Erythroblast (primary cell): ENCODE data around the gene VSIG10L2.
"Not testable (repeated sequence)": the region's sequence is repeated elsewhere in the genome, so short reads cannot be mapped to it uniquely, and the experiment has no call there.

ENCODE experiments used
- DNase-seq, 2 experiments: peaks; one replicate each; lab custom pipeline; 2025; lab: John Stamatoyannopoulos, UW
- GATA1 ChIP-seq: IDR thresholded peaks from 2 replicates; pipeline ENCODE4 v1.6.1; 2011; ENCODE audit warnings: low read depth, mild to moderate bottlenecking, control low read depth, low read length, moderate library complexity
- POLR2A ChIP-seq: IDR thresholded peaks from 2 replicates; pipeline ENCODE4 v1.6.1; 2011; ENCODE audit warnings: mild to moderate bottlenecking, low read length

The VSIG10L2 gene

DNA sequence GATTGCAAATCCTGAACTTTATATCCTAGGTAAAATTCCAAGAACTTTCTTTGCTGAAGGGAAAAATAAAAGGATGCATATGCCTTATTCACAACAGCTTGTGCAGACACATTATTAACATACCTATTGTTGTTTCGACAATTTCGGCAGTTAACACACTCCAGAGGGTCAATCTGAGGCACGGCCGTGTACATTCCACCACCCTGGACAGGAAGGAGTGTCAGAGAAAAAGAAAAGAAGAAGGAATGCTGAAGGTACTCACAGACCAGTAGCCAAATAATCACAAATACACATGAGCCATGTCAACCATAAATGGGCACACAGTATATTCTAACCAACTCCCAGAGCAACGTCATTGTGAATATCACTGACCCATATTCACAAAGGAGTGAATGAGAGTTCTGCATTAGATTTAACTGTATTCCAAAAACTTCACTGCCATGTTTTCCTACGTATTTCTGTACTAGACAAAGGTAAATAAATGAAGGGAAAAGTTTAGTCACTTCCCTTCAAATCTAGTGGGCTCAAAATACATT lies 32.4 kb downstream of the VSIG10L2 start:
- DNase-seq = no peak
- no peak for TF ChIP-seq GATA1
- TF ChIP-seq POLR2A = no peak

DNA sequence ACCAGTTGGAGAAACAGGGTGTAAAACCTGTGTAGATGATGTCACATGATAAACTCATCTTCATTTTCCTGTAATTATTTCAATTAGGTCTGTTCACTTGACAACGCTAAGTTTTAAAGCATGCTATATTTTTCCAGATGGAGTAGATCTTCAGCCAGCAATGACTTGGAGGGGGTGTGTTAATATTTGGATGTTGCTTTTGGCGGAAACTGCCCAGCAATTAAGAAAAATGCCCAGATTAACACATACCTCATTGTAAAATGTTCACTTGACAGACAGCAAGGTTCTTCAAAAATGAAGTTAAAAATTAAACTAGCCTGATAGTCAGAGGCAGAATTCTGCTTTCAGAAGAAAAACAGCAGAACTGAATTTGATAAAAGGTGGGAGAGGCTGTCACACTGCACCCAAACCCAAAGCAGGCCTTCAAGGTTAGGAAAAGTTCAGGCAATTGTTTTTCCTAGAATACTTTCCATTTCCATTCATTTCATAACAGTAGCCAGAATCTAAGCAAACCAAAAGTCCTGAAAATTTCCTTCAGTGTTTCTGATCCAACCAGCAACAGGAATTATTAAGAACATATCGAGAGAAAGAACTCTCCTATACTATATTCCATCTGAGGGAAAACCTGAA lies 33.0 kb downstream of the VSIG10L2 start:
- no peak for DNase-seq
- no peak for TF ChIP-seq GATA1
- no peak for TF ChIP-seq POLR2A

DNA sequence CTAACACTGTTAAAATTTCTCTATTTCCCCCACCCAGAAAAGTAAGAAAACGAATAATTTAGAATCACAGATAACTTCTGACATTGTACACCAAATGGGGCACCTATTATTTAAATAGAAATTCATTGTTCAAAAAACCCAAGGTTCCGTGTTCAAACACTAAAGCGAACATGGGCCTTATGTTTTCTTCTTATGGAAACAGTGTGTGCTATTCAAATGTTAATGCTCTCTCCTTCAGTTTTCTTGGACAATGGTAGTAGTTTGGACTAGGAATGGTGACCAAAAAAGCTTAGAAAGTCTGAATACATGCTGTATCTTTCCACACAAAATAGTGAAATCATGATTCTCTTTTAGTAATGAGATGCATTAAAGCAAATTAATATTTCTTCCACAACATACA lies 33.7 kb downstream of the VSIG10L2 start:
- DNase-seq = no peak
- TF ChIP-seq POLR2A (no peak), GATA1 (no peak)

DNA sequence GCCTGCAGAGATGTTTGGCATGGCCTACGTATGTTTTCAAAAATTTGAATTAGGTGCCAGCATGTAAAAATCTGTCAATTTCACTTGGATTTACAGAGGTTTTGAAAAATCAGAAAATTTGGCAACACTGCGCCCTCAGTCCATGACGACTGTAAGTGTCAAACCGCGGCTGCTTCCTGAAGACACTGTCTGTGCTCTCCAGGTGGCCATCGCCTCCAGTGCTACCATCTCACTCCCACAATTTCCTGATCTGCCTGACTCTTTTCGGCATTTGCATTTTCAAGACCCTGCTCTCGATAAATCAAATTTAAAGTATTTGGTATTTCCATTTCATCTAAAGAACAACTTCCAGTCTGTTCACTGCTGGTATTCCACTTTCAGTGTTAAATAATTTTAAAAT lies 34.6 kb downstream of the VSIG10L2 start:
- TF ChIP-seq GATA1 (no peak), POLR2A (no peak)
- no peak for DNase-seq

DNA sequence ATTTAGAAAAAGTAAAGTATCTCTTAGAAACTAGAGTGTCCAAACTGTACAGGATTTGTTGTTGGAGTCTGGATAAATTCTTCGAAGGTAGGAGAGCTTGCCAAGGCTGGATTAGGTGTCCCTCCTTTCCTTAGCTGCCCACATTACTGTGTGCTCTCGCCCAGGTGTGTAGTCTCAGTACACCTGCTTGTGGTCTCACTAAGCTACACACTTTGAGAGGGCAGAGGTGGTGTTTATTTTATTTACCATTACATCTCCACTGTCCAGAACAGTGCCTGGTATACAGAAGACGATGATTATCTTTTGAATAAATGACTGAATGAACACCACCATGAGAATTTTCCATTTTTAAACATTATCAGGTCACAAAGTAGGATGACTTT lies 36.5 kb downstream of the VSIG10L2 start:
- DNase-seq = no peak
- no peak for TF ChIP-seq POLR2A

DNA sequence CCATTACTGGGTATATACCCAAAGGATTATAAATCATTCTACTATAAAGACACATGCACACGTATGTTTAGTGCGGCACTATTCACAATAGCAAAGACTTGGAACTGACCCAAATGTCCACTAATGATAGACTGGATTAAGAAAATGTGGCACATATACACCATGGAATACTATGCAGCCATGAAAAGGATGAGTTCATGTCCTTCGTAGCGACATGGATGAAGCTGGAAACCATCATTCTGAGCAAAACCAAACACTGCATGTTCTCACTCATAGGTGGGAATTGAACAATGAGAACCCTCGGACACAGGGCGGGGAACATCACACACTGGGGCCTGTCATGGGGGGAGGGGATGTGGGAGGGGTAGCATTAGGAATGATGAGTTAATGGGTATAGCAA lies 40.1 kb downstream of the VSIG10L2 start:
- not testable (repeated sequence) for DNase-seq

DNA sequence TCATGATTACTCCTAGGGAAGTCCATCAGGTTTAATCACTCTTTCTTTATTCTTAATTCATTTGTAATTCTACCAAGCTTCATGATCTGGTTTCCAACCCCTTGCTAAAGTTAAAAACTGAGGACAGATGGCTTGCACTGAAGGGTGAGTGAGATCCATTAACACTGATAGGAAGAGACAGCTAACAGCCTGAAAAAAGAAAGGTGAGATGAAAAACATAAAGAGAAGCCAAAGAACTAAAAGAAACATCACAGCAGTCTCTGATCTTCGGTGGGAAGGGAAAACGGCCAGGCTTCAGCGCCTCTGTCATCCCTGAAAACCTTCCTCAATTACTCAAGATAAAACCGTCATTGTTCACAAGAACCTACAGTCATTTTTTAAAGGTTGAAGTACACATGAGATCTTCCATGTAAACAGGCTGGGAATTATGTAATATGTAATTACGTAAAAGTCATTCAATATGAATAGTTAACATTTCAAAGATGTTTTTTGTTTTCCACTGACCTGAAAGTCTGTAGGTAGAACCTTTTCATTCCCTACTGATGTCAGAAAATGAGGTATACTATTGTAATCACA lies 41.3 kb downstream of the VSIG10L2 start:
- TF ChIP-seq POLR2A = no peak
- no peak for DNase-seq

DNA sequence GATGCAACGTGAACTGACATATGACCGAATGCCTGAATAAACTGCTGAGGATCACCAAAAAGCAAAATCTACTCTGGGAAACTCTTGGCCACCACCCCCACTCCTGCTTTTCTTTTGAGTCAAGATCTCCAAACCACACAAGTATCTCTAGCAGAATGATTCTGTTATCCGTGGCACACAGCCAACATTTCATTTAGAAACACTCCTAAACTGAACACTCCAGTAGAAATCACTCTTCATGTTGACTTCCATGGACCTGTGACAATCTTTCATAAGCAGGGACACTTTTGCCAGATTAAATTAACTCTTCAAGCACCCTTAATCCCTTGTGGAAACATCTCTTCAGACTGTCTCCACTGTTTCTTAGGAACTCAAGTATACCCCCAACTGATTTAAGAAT lies 44.4 kb downstream of the VSIG10L2 start:
- no peak for TF ChIP-seq GATA1
- no peak for TF ChIP-seq POLR2A
- no peak for DNase-seq

DNA sequence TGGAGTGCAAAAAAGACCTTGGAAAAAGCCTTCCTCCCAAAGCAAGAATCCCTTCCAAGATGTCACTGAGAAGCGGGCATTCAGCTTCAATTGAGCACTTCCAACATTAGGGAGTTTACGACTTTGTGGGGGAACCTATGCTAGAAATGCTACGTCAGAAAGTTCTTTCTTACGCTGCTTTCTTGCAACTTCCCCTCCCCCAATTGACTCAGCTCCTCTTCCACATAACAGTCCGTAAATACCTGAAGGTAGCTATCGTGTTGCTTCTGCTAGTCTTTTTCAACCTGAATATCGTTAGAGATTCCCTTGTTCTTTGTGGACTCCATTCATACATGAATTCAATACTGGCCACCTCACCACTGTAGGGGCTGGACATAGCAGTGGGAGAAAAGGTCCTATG lies 47.0 kb downstream of the VSIG10L2 start:
- TF ChIP-seq POLR2A = no peak
- no peak for TF ChIP-seq GATA1
- DNase-seq = no peak

DNA sequence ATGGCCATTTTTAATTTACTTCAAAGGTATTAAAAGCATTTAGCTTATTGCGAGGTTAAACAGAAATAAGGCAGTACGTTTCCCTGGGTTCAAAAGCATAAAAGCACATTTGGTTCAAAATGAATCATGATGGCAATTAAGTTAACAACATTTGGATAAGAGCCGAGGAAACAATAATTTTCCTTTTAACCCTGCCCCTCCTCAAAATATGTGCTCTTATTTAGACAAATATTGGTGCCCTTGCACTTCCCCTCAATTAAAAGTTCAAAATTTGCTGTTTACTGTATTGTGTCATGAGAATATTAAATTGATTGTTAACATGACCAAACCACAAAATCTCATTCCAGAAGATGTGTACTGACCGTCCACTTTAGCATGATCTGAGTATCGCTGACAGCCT lies 48.7 kb downstream of the VSIG10L2 start:
- TF ChIP-seq GATA1 (no peak), POLR2A (no peak)
- no peak for DNase-seq

DNA sequence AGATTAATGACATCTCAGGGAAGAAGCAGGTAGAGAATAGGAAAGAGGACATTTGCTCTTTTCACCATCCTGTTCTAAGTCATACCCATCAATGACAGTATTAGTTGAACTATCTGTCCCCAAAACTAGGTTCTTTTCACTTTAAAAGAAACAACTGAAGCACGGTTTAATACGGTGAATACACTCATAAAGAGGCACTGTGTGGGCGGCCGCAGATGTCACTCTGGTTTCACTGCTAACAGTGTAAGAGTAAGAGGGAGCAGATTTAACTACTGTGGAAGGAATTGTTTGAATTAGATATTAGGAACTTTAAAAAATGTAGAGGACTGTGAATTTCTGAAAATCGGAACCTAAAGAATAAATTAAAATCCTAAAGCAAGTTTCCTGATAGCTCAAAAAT lies 49.5 kb downstream of the VSIG10L2 start:
- TF ChIP-seq POLR2A (no peak), GATA1 (no peak)
- no peak for DNase-seq

DNA sequence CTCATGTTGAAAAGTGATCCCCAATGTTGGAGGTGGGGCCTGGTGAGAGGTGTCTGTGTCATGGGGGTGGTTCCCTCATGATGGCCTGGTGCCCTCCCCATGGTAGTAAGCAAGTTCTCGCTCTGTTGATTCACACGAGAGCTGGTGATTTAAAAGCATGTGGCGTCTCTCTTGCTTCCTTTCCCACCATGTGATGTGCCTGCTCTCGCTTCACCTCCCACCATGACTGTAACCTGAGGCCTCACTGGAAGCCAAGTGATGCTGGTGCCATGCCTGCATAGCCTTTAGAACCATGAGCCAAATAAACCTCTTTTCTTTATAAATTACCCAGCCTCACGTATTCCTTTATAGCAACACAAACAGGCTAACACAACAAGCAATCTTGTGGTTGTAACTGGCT lies 52.4 kb downstream of the VSIG10L2 start:
- DNase-seq = no peak
- TF ChIP-seq POLR2A (no peak), GATA1 (no peak)

DNA sequence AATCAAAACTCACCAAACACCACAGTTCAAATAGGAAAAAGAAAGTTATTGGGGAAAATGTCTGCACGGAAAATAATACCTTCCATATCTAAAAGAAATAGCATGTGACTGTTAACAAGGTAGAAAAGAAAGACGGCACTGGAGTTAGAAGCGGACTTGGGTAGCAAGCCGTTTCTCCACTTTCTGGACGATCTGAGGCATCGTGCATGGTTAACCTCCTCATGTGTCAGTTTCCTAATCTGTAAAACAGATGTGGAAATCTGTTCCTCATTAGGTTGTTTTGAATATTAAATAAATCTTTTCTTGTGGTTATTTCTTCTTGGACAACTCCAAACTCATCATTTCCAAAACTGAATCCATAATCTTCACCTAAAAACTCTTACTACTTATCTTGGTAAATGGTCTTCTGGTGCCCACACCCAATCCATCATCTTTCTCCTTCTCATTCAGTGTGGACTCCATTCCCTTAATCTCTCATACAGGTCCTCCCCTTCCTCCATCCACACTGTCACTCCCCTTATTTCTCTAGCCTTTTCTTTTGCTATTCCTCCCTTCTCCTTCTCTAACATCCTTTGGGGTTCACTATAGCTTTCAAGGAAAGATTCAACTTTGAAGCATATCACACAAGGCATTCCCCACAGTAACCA lies 53.5 kb downstream of the VSIG10L2 start:
- DNase-seq = no peak
- TF ChIP-seq GATA1 = no peak
- no peak for TF ChIP-seq POLR2A

DNA sequence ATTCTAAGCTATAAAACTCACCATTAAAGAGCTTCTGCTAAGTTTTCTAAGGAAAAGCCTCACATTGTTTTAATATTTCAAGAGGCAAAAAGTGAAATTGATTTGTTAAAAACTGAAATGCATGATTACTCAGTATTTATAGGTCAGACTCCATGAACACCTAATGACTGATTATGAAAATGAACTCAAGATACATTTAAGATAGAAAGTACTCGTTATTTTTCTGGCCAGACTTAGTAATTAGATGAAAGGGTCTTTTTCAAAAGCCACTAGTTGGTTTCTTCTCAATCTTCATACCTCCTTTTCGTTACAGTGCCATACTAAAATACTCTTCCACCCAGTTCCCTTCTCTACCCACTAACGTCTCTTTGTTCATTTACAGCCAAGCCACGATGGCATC lies 56.3 kb downstream of the VSIG10L2 start:
- no peak for TF ChIP-seq POLR2A
- no peak for TF ChIP-seq GATA1
- DNase-seq = no peak
